ENCODE results near the gene UPF2. TPM values are rescaled to one million over a fixed set of nuclear protein-coding genes. Genes with fewer than 3 reads are reported as not detected.
"Not testable (repeated sequence)": the region's sequence is repeated elsewhere in the genome, so short reads cannot be mapped to it uniquely, and the experiment has no call there.

Gene UPF2
- total and polyA plus RNA-seq, 12 donors: 5.1 to 24.3 (median 12.1) TPM

DNA sequence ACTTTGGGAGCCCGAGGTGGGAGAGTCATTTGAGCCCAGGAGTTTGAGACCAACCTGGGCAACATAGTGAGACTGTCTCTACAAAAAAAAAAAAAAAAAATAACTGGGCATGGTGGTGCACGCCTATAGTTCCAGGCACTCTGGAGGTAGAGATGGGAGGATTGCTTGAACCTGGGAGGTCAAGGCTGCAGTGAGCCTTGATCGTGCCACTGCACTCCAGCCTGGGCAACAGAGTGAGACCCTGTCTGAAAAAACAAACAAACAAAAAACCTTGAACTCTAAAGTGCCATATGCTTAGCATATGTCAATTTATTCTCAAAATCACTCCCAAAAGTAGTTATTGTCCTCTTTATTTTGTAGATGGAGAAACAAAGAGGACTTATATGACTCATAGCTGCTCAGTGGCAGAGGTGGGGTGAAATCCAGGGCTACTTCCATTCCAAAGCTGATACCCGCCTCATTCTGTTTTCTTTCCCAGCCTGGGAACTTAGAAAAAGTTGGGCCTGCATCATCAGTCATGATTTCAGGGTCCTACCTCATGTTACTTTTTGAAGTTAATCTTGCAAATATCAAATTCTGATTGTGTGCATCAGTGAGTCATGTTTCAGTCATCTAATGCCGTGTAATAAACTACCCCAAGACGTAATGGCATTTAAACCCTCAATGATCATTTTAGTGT lies 39.4 kb upstream of the UPF2 start:
- peaks cover 0 to 21% of the 10 kb centered on the region in 2 donors for H3K36me3 ChIP-seq (replicated peaks in 1 of 2)
- no peak overlapping the region for H3K27ac ChIP-seq
- TF ChIP-seq POLR2A (IDR thresholded peaks at IDR 0.05): no peak
- TF ChIP-seq CTCF (IDR thresholded peaks at IDR 0.05): no peak
- no peaks in the 10 kb centered on the region for H3K9me3 ChIP-seq (replicated peaks in 1 of 3)
- no peaks in the 10 kb centered on the region for H3K4me1 ChIP-seq (replicated peaks in 1 of 2)
- whole genome bisulfite sequencing, 4 donors: 69 to 92% (median 83%) methylated on average over 6 of the region's 6 CpGs
- intact Hi-C loops (cut with DNase I): no loop called here
- DNase-seq: no peak
- no peaks in the 10 kb centered on the region for H3K27me3 ChIP-seq
- H3K4me3 ChIP-seq: no peak overlapping the region

DNA sequence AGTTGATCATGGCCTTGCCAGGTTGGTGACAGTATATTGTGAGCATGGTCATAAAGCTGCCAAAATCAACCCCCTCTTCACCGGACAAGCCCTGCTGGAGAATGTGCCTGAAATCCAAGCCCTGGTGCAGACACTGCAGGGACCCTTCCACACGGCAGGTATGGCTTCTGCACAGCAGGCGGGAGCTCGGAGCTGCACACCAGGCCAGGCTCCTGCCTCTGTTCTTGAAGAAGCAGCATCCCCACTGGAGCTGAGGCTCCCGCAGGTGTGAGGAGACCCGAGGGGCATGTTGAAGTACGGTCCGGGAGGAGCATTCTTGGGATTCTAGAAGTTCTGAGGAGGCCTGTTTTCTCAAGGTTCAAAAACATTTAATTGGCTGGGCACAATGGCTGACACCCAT lies 38.9 kb upstream of the UPF2 start:
- H3K27ac ChIP-seq: no peak overlapping the region
- H3K27me3 ChIP-seq: no peaks in the 10 kb centered on the region
- DNase-seq: no peak
- H3K9me3 ChIP-seq (replicated peaks in 1 of 3): no peaks in the 10 kb centered on the region
- intact Hi-C loops (cut with DNase I): no loop called here
- 83 to 98% (median 91%) methylated on average over 2 to 8 of the region's 8 CpGs for WGBS, 4 donors
- H3K4me3 ChIP-seq: no peak overlapping the region
- H3K36me3 ChIP-seq (replicated peaks in 1 of 2): peaks cover 0 to 19% of the 10 kb centered on the region in 2 donors
- TF ChIP-seq POLR2A (IDR thresholded peaks at IDR 0.05): no peak
- H3K4me1 ChIP-seq (replicated peaks in 1 of 2): no peaks in the 10 kb centered on the region

- WGBS, 4 donors: 76 to 81% (median 80%) methylated on average over 9 of the region's 9 CpGs
- intact Hi-C loops (cut with DNase I): loop anchor here in 1 of 2 donors (10.0 kb wide), 1 partner anchor 47 kb away; the partner anchor contains the start of gene SEC61A2
- TF ChIP-seq POLR2A (IDR thresholded peaks at IDR 0.05): no peak
- no peak for TF ChIP-seq CTCF (IDR thresholded peaks at IDR 0.05)
These were observed 35.1 kb upstream of the UPF2 start for GRCh38 chr10:12077580-12078180.

DNA sequence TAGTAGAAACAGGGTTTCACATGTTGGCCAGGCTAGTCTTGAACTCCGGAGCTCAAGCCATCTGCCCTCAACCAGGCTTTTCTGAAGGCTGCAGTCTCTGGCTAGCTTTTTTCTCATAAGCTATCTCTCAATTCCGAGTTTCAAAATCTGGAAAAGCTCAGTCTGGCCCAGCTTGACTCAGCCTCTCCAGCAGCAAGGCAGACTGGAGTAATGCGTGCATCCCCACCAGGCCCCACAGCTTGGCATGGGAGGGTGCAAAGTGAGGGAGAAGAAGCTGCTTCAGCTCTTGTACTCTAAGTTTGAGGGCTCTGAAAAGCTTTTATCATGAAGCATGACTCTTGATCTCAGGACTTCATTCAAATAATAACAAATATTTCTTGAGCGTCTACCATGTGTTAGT lies 30.9 kb upstream of the UPF2 start:
- H3K9me3 ChIP-seq (replicated peaks in 1 of 3): no peaks in the 10 kb centered on the region
- H3K4me1 ChIP-seq (replicated peaks in 1 of 2): peaks cover 0 to 8% of the 10 kb centered on the region in 2 donors
- TF ChIP-seq CTCF (IDR thresholded peaks at IDR 0.05) (no peak), POLR2A (IDR thresholded peaks at IDR 0.05) (no peak)
- no peaks in the 10 kb centered on the region for H3K27me3 ChIP-seq
- no peaks in the 10 kb centered on the region for H3K36me3 ChIP-seq (replicated peaks in 1 of 2)
- H3K4me3 ChIP-seq: no peak overlapping the region
- 82 to 89% (median 85%) methylated on average over 4 of the region's 4 CpGs for WGBS, 4 donors
- intact Hi-C loops (cut with DNase I): loop anchor here in 1 of 2 donors (10.0 kb wide), 1 partner anchor 51 kb away; the partner anchor contains the start of gene SEC61A2
- no peak overlapping the region for H3K27ac ChIP-seq
- no peak for DNase-seq

More at GRCh38 chr10:12077580-12078180, 35.1 kb upstream of the UPF2 start:
- no peak overlapping the region for H3K27ac ChIP-seq
- no peak for DNase-seq
- no peak overlapping the region for H3K4me3 ChIP-seq
- no peaks in the 10 kb centered on the region for H3K9me3 ChIP-seq (replicated peaks in 1 of 3)
- H3K4me1 ChIP-seq (replicated peaks in 1 of 2): no peaks in the 10 kb centered on the region
- no peaks in the 10 kb centered on the region for H3K36me3 ChIP-seq (replicated peaks in 1 of 2)
- no peaks in the 10 kb centered on the region for H3K27me3 ChIP-seq

DNA sequence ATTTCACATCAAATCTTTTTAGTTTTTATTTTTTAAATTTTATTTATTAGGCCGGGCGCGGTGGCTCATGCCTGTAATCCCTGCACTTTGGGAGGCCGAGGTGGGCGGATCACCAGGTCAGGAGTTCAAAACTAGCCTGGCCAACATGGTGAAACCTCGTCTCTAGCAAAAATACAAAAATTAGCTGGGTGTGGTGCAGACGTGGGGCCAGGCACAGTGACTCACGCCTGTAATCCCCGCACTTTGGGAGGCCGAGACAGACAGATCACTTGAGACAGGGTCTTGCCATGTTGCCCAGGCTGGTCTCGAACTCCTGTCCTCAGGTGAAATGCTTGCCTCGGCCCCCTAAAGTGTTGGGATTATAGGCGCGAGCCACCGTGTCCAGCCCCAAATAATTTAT lies 28.8 kb upstream of the UPF2 start:
- not testable (repeated sequence) for H3K9me3 ChIP-seq (replicated peaks in 1 of 3); H3K27me3 ChIP-seq; DNase-seq; H3K36me3 ChIP-seq (replicated peaks in 1 of 2); H3K4me3 ChIP-seq; H3K27ac ChIP-seq; H3K4me1 ChIP-seq (replicated peaks in 1 of 2)
- WGBS, 4 donors: 89 to 96% (median 95%) methylated on average over 15 of the region's 15 CpGs
- intact Hi-C loops (cut with DNase I): loop anchor here in 1 of 2 donors (10.0 kb wide), 1 partner anchor 53 kb away; the partner anchor contains the start of gene SEC61A2

Data from adrenal gland (tissue), 12 donors.